Activated CD4-positive, alpha-beta T cell treated with anti-CD3 and anti-CD28 coated beads, Interleukin-2, amount 10 ng/mL, durations not matched to agents 24 days and 14 days (primary cell): ENCODE measurements around the gene MAPK6. TPM values are rescaled to one million over a fixed set of nuclear protein-coding genes. Genes with fewer than 3 reads are reported as not detected.
A peak's percentile ranks its signal among the peaks of the same experiment; 100 is the strongest.
"Not testable (repeated sequence)": the region's sequence is repeated elsewhere in the genome, so short reads cannot be mapped to it uniquely, and the experiment has no call there.

Experiments used
- DNase-seq: peaks from one replicate; pipeline ENCODE4 v3.0.0; 2022
- H3K27ac Mint-ChIP-seq: one replicate; pipeline ENCODE4 v1.8.0; 2022; ENCODE audit warnings: mild to moderate bottlenecking, mixed read lengths
- H3K27me3 Mint-ChIP-seq: one replicate; pipeline ENCODE4 v1.8.0; 2022; ENCODE audit warnings: mixed read lengths
- H3K36me3 Mint-ChIP-seq: one replicate; pipeline ENCODE4 v1.8.0; 2022; ENCODE audit warnings: low read depth, mild to moderate bottlenecking, mixed read lengths
- H3K4me1 Mint-ChIP-seq: one replicate; pipeline ENCODE4 v1.8.0; 2021; ENCODE audit warnings: mixed read lengths
- H3K4me3 Mint-ChIP-seq: one replicate; pipeline ENCODE4 v1.8.0; 2022; ENCODE audit warnings: mild to moderate bottlenecking, moderate library complexity, mixed read lengths
- H3K9me3 Mint-ChIP-seq: one replicate; pipeline ENCODE4 v1.8.0; 2021; ENCODE audit warnings: mixed read lengths
- intact Hi-C: fragments of 100-400 bp; cut with micrococcal nuclease; formaldehyde crosslinking; loops from one replicate; pipeline ENCODE4 v1.15.1; 2023
- total RNA-seq: library from RNA; stranded (reverse); gene quantifications from 2 replicates; pipeline ENCODE4 v1.2.3, GENCODE V29; 2022

MAPK6 gene
- total RNA-seq, 1 donor from 2014 or later: 60.9 TPM

DNA sequence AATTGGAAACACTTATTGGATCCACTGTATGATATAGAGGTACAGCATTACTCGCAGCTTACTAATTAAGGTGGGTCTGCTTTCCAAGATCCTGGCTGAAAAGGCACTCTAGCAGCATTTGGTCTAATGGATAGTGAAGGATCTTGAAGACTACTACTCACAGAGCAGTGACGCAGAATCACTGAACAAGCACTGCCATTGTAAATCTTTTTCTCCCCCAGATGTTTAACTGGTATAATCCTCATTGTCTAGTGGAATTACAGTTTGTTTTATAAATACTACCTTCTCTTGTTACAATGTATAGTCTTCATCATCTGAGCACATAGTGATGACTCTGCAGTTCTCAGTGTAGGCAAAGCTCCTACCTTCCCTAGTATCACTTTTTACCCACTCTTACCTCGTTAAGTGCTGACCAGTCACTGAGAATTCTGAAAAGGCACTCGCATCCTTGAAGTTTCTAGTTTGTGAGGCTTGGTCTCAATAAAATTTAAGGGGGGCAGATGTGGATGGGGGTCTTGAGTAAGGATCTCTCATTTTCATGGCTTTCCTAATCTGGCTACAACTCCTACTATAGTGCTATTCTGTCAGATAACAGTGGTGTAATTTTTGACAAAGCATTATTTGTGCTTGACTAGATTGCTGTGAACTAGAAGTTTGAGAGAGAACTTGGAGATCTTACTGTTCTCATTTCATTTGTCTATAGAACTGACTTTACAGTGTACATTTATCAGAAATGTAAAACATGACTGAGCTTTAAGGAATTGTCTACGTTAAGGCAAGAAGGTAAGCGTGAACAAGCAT is 23.2 kb downstream of the MAPK6 start:
- no peak overlapping the region for H3K27ac Mint-ChIP-seq
- H3K4me3 Mint-ChIP-seq: no peak overlapping the region
- H3K36me3 Mint-ChIP-seq: peaks cover 20% of the 10 kb centered on the region
- no peak for DNase-seq
- H3K27me3 Mint-ChIP-seq: no peaks in the 10 kb centered on the region
- intact Hi-C loops: no loop called here
- no peaks in the 10 kb centered on the region for H3K9me3 Mint-ChIP-seq
- peaks cover 48% of the 10 kb centered on the region for H3K4me1 Mint-ChIP-seq

DNA sequence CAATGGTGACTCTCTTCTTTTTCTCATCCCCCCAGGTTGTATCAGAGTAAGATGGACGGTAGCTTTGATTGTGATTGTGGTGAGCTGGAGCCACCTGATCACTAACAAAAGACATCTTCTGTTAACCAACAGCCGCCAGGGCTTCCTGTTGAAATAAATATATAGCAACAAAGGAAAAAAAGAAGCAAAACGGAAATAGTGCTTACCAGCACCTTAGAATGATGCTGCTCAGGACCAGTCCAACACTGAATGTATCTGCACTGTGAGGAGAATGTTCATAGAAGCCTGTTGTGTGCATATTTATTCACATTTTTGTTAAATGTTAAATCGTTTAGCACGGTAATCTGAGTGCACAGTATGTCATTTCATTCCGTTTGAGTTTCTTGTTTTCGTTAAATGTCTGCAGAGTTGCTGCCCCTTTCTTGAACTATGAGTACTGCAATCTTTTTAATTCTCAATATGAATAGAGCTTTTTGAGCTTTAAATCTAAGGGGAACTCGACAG is 26.8 kb downstream of the MAPK6 start:
- not testable (repeated sequence) for H3K27me3 Mint-ChIP-seq, H3K9me3 Mint-ChIP-seq
- Mint-ChIP-seq H3K4me3 (peak overlapping the region; percentile 73), H3K4me1 (peaks cover 33% of the 10 kb centered on the region), H3K27ac (peak overlapping the region; percentile 79), H3K36me3 (peaks cover 42% of the 10 kb centered on the region)
- intact Hi-C loops: loop anchor here (2.0 to 5.0 kb wide), 2 partner anchors 64 to 75 kb away; partner anchors contain the start of gene LEO1
- peak; percentile 81 for DNase-seq

DNA sequence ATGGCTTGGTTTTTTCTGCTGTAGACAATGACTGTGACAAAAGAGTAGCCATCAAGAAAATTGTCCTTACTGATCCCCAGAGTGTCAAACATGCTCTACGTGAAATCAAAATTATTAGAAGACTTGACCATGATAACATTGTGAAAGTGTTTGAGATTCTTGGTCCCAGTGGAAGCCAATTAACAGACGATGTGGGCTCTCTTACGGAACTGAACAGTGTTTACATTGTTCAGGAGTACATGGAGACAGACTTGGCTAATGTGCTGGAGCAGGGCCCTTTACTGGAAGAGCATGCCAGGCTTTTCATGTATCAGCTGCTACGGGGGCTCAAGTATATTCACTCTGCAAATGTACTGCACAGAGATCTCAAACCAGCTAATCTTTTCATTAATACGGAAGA is 27.5 kb downstream of the MAPK6 start:
- not testable (repeated sequence) for H3K27me3 Mint-ChIP-seq, DNase-seq, H3K9me3 Mint-ChIP-seq
- intact Hi-C loops: loop anchor here (2.0 to 5.0 kb wide), 2 partner anchors 64 to 76 kb away; partner anchors contain the start of gene LEO1
- peak overlapping the region; percentile 73 for H3K4me3 Mint-ChIP-seq
- H3K36me3 Mint-ChIP-seq: peaks cover 39% of the 10 kb centered on the region
- H3K27ac Mint-ChIP-seq: peak overlapping the region; percentile 79
- H3K4me1 Mint-ChIP-seq: peaks cover 32% of the 10 kb centered on the region

DNA sequence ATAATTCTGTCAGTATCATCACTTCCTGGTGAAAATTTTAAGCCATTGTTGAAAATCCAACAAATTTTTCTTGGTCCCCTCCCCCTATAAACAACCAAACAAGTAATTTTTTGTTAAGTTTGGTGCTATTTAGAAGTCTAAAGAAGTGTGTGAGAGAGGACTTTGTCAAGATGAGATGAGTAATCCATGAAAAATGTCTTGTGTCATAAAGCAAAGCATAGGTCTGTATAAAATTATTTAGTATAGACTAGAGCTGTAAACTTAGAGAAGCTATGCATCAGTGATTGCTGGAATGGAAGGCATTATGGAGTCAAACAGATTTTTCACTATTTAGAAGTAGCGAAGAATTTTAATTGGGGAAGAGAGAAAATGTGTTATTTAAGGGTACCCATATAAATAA is 31.4 kb downstream of the MAPK6 start:
- intact Hi-C loops: no loop called here
- H3K27me3 Mint-ChIP-seq: no peaks in the 10 kb centered on the region
- peaks cover 18% of the 10 kb centered on the region for H3K4me1 Mint-ChIP-seq
- H3K4me3 Mint-ChIP-seq: no peak overlapping the region
- peaks cover 62% of the 10 kb centered on the region for H3K36me3 Mint-ChIP-seq
- no peaks in the 10 kb centered on the region for H3K9me3 Mint-ChIP-seq
- no peak overlapping the region for H3K27ac Mint-ChIP-seq
- no peak for DNase-seq

DNA sequence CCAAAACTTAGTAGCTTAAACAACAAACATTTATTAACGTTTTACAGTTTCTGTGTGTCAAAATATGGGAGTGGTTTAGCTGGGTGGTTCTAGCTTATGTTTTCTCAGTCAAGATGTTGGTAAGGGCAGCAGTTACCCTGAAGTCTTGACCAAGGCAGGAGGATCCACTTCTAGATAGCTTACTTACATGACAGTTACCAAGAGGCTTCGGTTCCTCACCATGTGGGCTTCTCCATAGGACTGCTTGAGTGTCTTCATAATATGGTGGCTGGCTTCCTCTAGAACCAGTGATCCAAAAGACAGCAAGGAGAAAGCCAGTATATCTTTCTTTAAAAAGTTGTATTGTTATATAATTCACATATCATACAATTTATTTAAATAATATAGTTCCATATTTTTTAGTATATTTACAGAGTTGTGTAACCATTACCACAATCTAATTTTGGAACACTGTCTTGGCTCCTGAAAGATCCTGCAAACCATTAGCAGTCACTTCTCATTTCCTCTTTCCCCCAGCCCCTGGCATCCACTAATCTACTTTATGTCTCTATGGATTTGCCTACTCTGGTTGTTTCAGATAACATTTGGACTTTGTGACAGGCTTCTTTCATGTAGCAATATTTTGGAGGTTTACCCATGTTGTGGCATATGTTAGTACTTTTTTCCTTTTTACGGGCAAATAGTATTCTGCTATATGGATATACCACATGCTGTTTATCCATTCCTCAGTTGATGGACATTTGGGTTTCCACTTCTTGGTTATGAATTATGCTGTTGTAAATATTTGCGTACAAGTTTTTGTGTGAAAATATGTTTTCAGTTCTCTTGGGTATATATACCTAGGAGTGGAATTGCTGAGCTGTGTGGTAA is 33.3 kb downstream of the MAPK6 start:
- DNase-seq: no peak
- intact Hi-C loops: no loop called here
- H3K27ac Mint-ChIP-seq: no peak overlapping the region

DNA sequence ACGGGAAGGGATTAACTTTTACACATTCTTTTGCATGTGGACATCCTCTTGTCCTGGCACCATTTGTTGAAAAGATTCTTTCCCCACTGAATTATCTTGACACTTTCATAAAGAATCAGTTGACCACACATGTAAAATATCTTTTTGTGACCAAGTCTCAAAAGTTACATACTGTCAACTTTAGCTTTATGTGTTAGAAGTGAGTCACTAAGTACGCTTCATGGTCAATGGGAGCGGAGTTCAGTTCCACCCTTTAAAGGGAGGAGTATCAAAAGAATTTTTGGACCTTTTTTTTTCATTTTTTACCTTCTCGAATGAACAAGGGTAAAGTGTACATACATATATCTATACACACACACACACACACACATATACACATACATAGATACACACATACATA is 35.4 kb downstream of the MAPK6 start:
- no peak for DNase-seq
- intact Hi-C loops: no loop called here
- Mint-ChIP-seq H3K9me3 (no peaks in the 10 kb centered on the region), H3K27me3 (no peaks in the 10 kb centered on the region), H3K36me3 (peaks cover 45% of the 10 kb centered on the region), H3K4me3 (no peak overlapping the region), H3K4me1 (no peaks in the 10 kb centered on the region), H3K27ac (no peak overlapping the region)

More for the DNA sequence above, 33.3 kb downstream of the MAPK6 start:
- H3K27me3 Mint-ChIP-seq: no peaks in the 10 kb centered on the region
- peaks cover 3% of the 10 kb centered on the region for H3K4me1 Mint-ChIP-seq
- no peak overlapping the region for H3K4me3 Mint-ChIP-seq
- H3K9me3 Mint-ChIP-seq: no peaks in the 10 kb centered on the region
- H3K36me3 Mint-ChIP-seq: peaks cover 51% of the 10 kb centered on the region

DNA sequence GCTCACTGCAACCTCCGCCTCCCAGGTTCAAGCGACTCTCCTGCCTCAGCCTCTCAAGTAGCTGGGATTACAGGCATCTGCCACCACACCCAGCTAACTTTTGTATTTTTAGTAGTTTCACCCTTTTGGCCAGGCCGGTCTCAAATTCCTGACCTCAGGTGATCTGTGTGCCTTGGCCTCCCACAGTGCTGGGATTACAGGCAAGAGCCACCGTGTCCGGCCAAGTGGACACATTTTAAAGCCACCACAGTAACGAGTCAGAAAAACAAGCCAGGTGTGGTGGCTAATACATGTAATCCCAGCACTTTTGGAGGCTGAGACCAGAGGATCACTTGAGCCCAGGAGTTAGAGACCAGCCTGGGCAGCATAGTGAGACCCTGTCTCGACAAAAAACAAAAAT is 35.8 kb downstream of the MAPK6 start:
- H3K9me3 Mint-ChIP-seq, H3K4me3 Mint-ChIP-seq, H3K4me1 Mint-ChIP-seq, DNase-seq, H3K27ac Mint-ChIP-seq, intact Hi-C loops, H3K27me3 Mint-ChIP-seq: not testable (repeated sequence)
- H3K36me3 Mint-ChIP-seq: peaks cover 48% of the 10 kb centered on the region

DNA sequence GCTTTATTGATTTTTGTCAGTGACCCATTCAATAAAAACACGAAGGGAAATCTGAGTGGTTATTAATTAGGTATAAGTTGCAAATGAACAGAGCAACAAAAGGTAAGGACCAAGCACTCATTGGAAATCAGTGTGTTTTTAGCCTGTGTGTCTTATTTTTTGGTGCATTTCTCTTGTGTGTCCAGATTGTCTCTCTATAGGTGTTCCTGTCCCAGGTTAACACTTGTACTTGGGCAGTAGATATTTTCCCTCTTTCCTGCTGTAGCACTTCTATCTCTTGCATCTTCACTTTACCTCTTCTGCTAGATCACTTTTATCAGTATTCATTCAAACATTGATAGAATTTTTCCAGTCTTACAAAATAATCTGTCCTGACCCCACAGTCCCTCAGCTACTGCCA is 37.0 kb downstream of the MAPK6 start:
- H3K4me1 Mint-ChIP-seq: peaks cover 2% of the 10 kb centered on the region
- no peaks in the 10 kb centered on the region for H3K27me3 Mint-ChIP-seq
- intact Hi-C loops: no loop called here
- H3K4me3 Mint-ChIP-seq: no peak overlapping the region
- DNase-seq: no peak
- no peak overlapping the region for H3K27ac Mint-ChIP-seq
- H3K9me3 Mint-ChIP-seq: no peaks in the 10 kb centered on the region
- peaks cover 46% of the 10 kb centered on the region for H3K36me3 Mint-ChIP-seq

DNA sequence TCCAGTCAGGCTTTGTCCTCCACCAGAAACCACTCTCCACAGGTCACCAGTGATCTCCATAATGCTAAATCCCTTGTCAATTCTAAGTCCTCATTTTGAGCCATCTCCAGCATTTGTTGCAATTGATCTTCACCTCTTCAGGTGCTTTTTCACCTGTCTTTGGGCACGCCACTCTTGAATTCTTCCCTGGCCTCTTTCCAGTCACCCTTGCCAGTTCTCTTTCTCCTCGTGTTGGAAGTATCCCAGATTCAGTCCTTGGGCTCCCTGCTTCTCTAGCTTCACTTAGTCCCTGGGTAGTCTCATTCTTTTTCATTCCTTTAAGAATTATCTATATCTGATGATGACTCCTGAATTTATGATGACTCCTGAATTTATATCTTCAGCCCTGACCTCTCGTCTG is 37.5 kb downstream of the MAPK6 start:
- intact Hi-C loops: no loop called here
- H3K27ac Mint-ChIP-seq: no peak overlapping the region
- H3K36me3 Mint-ChIP-seq: peaks cover 43% of the 10 kb centered on the region
- H3K27me3 Mint-ChIP-seq: no peaks in the 10 kb centered on the region
- no peak overlapping the region for H3K4me3 Mint-ChIP-seq
- peaks cover 2% of the 10 kb centered on the region for H3K4me1 Mint-ChIP-seq
- no peak for DNase-seq
- no peaks in the 10 kb centered on the region for H3K9me3 Mint-ChIP-seq

DNA sequence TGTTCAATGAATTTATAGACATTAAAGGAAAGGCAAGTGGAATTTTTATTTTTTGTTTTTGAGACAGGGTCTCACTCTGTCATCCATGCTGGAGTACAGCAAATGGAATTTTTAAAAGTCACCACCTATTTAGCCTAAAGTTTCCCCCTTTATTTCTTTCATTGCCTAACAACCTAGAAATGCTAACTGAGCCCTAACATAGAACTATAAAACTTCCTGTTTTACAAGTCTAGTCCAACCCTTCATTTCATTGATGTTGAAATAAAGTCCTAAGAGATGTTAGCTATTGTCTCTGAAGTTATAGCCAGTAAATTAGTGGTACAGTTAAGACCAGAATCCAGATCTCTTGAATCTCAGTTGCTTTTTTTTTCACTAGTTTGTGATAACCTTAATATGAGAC is 39.0 kb downstream of the MAPK6 start:
- Mint-ChIP-seq H3K36me3 (peaks cover 37% of the 10 kb centered on the region), H3K4me1 (peaks cover 2% of the 10 kb centered on the region), H3K9me3 (no peaks in the 10 kb centered on the region), H3K4me3 (no peak overlapping the region), H3K27ac (no peak overlapping the region), H3K27me3 (no peaks in the 10 kb centered on the region)
- DNase-seq: no peak
- intact Hi-C loops: no loop called here

DNA sequence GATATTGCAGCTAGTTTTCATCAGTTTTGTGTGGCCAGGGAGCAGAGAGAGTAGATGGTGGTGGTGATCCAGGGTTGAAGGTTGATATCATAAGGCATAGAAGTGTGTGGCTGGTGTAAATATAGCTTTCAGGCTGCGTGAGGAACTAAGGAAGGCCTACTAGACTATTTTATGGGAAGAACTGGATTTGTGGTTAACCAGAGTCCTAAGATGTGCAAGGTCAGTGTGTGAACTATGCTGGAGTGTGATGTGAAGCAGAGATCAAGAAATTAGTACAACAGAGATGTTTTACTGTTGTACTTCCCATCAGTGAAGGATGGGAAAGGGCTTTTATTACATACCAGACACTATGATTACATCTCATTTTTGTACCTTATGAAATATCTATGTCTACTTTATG is 41.5 kb downstream of the MAPK6 start:
- no peak for DNase-seq
- Mint-ChIP-seq H3K4me3 (no peak overlapping the region), H3K4me1 (peaks cover 4% of the 10 kb centered on the region), H3K9me3 (no peaks in the 10 kb centered on the region), H3K27ac (peak overlapping the region; percentile 17), H3K27me3 (no peaks in the 10 kb centered on the region), H3K36me3 (peaks cover 44% of the 10 kb centered on the region)
- intact Hi-C loops: no loop called here

DNA sequence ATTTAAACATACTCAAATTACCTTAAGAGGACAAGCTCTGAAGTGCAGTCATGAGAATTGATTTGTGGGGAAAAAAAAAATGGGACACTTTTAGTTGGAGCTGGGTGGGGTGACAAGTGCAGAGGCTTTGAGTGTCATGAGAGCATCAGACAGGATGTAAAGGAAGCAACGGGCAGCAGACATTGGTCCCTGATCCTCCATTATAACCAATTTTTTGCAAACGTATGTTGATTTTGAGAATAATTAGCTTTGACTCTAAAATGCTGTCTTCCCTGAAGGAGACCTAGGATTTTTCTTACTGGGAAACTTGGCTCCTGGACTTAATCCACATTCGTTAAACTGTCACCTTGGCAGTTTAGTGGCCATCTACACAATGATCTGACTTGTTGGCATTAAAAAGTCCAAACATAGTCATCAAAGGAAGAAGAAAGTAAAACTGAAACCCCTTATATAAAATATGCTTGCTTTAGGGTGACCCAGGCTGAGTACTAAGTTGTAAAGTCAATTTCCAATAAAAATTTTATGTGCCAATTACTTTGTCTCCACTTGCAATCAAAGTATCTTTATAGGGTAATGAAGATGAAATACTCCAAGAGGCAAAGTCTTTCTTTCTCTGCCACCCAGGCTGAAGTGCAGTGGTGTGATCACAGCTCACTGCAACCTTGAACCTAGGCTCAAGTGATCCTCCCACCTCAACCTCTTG is 48.0 kb downstream of the MAPK6 start:
- H3K4me3 Mint-ChIP-seq: no peak overlapping the region
- H3K9me3 Mint-ChIP-seq: no peaks in the 10 kb centered on the region
- H3K27me3 Mint-ChIP-seq: no peaks in the 10 kb centered on the region
- H3K4me1 Mint-ChIP-seq: peaks cover 13% of the 10 kb centered on the region
- H3K36me3 Mint-ChIP-seq: peaks cover 35% of the 10 kb centered on the region
- no peak for DNase-seq
- H3K27ac Mint-ChIP-seq: no peak overlapping the region
- intact Hi-C loops: no loop called here

DNA sequence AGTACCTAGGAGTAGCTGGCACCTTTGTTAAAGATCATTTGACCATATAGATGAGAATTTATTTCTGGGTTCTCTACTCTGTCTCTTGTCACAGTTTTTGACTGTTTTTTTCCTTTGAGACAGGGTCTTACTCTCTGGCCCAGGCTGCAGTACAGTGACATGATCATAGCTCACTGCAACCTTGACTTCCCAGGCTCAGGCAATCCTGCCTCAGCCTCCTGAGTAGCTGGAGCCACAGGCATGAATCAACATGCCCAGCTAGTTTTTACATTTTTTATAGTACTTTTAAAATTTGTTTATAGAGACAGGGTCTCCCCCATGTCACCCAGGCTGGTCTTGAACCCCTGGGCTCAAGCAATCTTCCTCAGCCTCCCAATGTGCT is 48.5 kb downstream of the MAPK6 start:
- H3K27me3 Mint-ChIP-seq: no peaks in the 10 kb centered on the region
- DNase-seq: no peak
- H3K4me3 Mint-ChIP-seq: no peak overlapping the region
- intact Hi-C loops: no loop called here
- H3K36me3 Mint-ChIP-seq: peaks cover 35% of the 10 kb centered on the region
- H3K9me3 Mint-ChIP-seq: no peaks in the 10 kb centered on the region
- H3K4me1 Mint-ChIP-seq: peaks cover 13% of the 10 kb centered on the region
- no peak overlapping the region for H3K27ac Mint-ChIP-seq
